T-helper 1 cell treated with Interleukin-12 subunit alpha and Interleukin-12 subunit beta and Interleukin-4 antibody, amounts not matched to agents 30 ng/mL and 1 ng/mL, for 36 hours (primary cell): ENCODE measurements around the gene ADAM11. TPM values are rescaled to one million over a fixed set of nuclear protein-coding genes. Genes with fewer than 3 reads are reported as not detected.

Experiments used
- intact Hi-C: fragments of 100-400 bp; cut with micrococcal nuclease; formaldehyde crosslinking; loops from one replicate; pipeline ENCODE4 v1.15.1; 2024
- total RNA-seq: library from RNA; stranded (reverse); gene quantifications from 2 replicates; pipeline ENCODE4 v1.2.3, GENCODE V29; 2022

The ADAM11 gene
- total RNA-seq, 1 donor from 2014 or later: 0.32 TPM

- intact Hi-C loops: no loop called here
Measured at GRCh38 chr17:44830359-44831288, 71.8 kb downstream of the ADAM11 start.

GRCh38 chr17:44831371-44831770 is 72.6 kb downstream of the ADAM11 start:
- intact Hi-C loops: no loop called here

Other genes starting within 250 kb of the ADAM11 start
- gene FZD2, start 201.5 kb upstream of the ADAM11 start, total RNA-seq: 0.12 TPM in 1 of 2 replicates, not detected in the other
- gene MEIOC, start 102.5 kb upstream of the ADAM11 start, total RNA-seq: 0.07 and 0.44 TPM in 2 replicates
- 32.4 and 33.6 TPM in 2 replicates for gene CCDC43, start 69.2 kb upstream of the ADAM11 start, total RNA-seq
- gene DBF4B, start 50.3 kb upstream of the ADAM11 start, total RNA-seq: 20.0 and 20.5 TPM in 2 replicates
- gene GJC1, start 71.3 kb downstream of the ADAM11 start, total RNA-seq: 1.3 and 1.4 TPM in 2 replicates
- gene HIGD1B, start 88.9 kb downstream of the ADAM11 start, total RNA-seq: not detected in 2 replicates
- 165 and 169 TPM in 2 replicates for gene EFTUD2, start 140.5 kb downstream of the ADAM11 start, total RNA-seq
- gene GFAP, start 156.5 kb downstream of the ADAM11 start, total RNA-seq: not detected in 2 replicates
- 54.0 and 55.2 TPM in 2 replicates for gene KIF18B, start 188.8 kb downstream of the ADAM11 start, total RNA-seq
- gene C1QL1, start 209.3 kb downstream of the ADAM11 start, total RNA-seq: 0.27 and 0.59 TPM in 2 replicates